Activated CD4-positive, alpha-beta T cell treated with anti-CD3 and anti-CD28 coated beads for 1 hour (primary cell): ENCODE results near the gene ALOX5.
"Not testable (repeated sequence)": the region's sequence is repeated elsewhere in the genome, so short reads cannot be mapped to it uniquely, and the experiment has no call there.

ENCODE experiments used
- DNase-seq: peaks from one replicate; pipeline ENCODE4 v3.0.0-alpha.2; 2020

Gene ALOX5

GRCh38 chr10:45408421-45409319 lies 34.7 kb downstream of the ALOX5 start:
- no peak for DNase-seq

- DNase-seq: not testable (repeated sequence)
Observed at GRCh38 chr10:45409347-45409746, 35.3 kb downstream of the ALOX5 start.

- no peak for DNase-seq
Observed at GRCh38 chr10:45409782-45410181, 35.8 kb downstream of the ALOX5 start.

- DNase-seq: no peak
Observed at GRCh38 chr10:45410489-45410806, 36.4 kb downstream of the ALOX5 start.

GRCh38 chr10:45410807-45411606 lies 37.0 kb downstream of the ALOX5 start:
- no peak for DNase-seq

GRCh38 chr10:45411607-45411940 lies 37.6 kb downstream of the ALOX5 start:
- no peak for DNase-seq

GRCh38 chr10:45415062-45415461 lies 41.0 kb downstream of the ALOX5 start:
- not testable (repeated sequence) for DNase-seq

GRCh38 chr10:45416603-45417002 lies 42.6 kb downstream of the ALOX5 start:
- no peak for DNase-seq

GRCh38 chr10:45417746-45418145 lies 43.7 kb downstream of the ALOX5 start:
- no peak for DNase-seq

- no peak for DNase-seq
Observed at GRCh38 chr10:45418417-45418848, 44.4 kb downstream of the ALOX5 start.

GRCh38 chr10:45418849-45419675 lies 45.0 kb downstream of the ALOX5 start:
- DNase-seq: peak; percentile 43

- no peak for DNase-seq
Observed at GRCh38 chr10:45419676-45420025, 45.6 kb downstream of the ALOX5 start.

GRCh38 chr10:45420453-45421192 lies 46.6 kb downstream of the ALOX5 start:
- peak; percentile 40 for DNase-seq

GRCh38 chr10:45421221-45422097 lies 47.4 kb downstream of the ALOX5 start:
- no peak for DNase-seq

- no peak for DNase-seq
Observed at GRCh38 chr10:45422207-45422865, 48.3 kb downstream of the ALOX5 start.

GRCh38 chr10:45422866-45423659 lies 49.0 kb downstream of the ALOX5 start:
- DNase-seq: no peak

- DNase-seq: no peak
Observed at GRCh38 chr10:45423976-45424499, 50.0 kb downstream of the ALOX5 start.

- no peak for DNase-seq
Observed at GRCh38 chr10:45424668-45425404, 50.8 kb downstream of the ALOX5 start.
